ENCODE data around the gene DNAL1.

GRCh38 chr14:73739174-73739898, 94.5 kb downstream of the DNAL1 start:
- TF ChIP-seq POLR2A (IDR thresholded peaks at IDR 0.05) (no peak), CTCF (IDR thresholded peaks at IDR 0.05) (no peak), POLR2AphosphoS5 (IDR thresholded peaks at IDR 0.05) (no peak)

Data from prostate gland (tissue), 2 donors.